ENCODE results near the gene COASY.

Gene COASY

DNA sequence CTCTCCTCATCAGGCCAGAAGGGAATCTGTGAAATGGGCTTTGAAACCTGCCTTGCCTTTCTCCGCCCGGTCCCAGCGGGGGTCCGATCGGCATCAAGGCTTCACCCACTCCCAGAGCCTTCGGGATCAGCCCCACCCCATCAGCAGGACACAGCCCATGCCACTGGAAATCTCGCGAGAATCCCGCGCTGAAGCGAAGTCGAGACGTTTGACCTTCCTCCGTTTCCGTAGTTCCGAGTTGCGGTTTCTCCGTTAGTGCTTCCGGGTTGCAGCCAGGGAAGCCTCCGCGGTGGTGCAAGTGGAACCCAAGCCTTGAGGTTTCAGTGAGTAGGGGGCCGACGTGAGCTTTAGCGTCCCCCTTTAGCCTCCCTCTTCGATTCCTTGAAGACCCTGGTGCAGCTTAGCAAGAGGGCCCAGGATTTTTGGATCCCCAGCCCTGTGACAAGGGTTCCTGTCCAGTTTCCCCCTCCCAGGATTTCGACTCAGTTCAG is at the start of gene COASY:
Gene COASY, plus strand, starts transcription at position 252 of the 491 bp plus-strand sequence. CDS start 475 bp downstream, outside the sequence.
- DNase-seq (ENCODE audit: low read depth) = peak; percentile 89

DNA sequence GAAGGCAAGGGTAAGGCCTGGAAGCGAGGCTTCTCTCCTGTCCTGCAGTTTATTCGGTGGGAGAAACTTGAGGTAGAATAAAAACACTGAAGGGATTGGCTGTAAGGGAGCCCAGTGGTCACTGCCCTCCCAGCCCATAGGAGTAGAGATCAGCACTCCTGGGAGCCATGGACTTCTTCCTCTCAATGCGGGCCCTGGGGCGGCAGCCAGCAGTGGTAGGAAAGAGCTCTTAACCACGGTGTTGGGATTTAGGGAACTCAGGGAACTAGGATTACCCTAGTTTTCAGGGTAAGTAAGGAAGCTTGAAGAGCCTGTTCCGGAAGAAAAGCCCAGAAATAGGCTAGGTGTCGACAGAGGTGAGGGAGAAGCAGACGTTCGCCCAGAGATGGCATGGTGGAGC is 49.7 kb upstream of the COASY start:
- no peak for DNase-seq (ENCODE audit: low read depth)

DNA sequence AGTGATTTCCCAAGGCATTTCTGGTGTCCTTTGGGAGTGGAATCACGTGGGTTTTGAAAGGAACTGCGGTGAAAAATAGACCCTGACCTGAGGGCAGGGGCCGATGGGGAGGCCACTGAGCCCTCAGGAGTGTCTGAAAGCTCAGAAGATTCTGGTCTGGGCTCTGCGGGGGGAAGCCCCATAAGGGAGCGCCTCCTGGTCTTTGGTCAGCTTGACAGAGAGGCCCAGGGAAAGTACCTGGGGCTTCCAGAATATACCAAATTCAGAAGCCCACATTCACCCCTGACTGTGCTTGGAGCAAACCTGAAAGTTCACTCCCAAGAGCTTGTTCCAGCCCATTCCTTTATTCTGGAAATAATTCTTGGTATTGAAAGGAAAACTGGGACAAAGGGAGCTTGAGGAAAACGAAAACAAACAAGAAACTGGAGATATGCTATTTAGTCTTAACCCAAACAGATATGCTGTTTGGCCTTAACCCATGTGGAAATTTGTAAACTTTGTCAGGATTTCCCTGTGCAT is 49.2 kb upstream of the COASY start:
- no peak for DNase-seq (ENCODE audit: low read depth)

DNA sequence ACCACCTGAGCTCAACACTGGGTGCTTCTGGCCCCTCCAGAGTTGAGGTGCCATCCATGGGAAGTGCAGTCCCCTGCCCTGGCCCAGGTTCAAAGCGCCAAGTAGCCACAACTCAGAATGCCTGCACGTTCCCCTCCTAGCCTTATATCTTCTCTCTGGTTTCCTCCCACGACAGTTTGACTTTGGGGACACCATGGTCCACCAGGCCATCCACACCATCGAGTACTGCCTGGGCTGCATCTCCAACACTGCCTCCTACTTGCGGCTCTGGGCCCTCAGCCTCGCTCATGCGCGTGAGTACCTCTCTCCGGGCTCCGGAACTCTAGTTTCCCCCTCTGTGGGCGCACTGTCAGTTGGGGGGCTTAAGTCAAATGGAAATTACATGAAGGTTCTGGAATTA is 48.3 kb upstream of the COASY start:
- no peak for DNase-seq (ENCODE audit: low read depth)

DNA sequence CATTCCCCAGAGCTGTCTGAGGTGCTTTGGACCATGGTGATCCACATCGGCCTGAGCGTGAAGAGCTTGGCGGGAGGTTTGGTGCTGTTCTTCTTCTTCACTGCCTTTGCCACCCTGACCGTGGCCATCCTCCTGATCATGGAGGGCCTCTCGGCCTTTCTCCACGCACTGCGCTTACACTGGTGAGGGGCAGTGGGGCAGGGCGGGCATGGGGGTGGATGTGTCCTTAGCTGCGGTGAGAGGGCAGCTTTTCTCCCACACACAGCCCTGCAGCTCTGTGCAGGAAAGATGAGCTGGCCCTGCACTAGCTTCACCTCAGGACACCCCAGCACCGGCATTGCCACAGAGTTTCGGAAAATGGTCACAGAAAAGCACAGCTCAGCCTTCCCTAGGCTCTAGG is 47.7 kb upstream of the COASY start:
- DNase-seq (ENCODE audit: low read depth) = no peak

DNA sequence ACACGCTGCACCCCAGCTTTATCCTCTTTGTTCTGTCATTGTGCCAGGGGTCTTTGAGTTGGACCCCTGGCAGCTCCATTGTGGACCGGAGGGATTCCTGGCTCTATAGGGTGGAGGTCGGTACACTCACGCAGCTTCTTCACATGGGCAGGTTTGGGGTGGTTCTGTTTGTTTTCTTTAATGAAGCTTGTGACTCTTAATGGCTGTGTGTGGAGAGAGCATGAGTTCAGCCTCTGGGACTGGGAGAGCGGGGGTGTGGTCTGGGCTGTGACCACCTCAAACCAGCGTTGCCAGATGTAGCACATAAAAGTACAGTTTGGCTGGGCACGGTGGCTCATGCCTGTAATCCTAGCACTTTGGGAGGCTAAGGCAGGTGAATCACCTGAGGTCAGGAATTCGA is 47.1 kb upstream of the COASY start:
- DNase-seq (ENCODE audit: low read depth) = no peak

DNA sequence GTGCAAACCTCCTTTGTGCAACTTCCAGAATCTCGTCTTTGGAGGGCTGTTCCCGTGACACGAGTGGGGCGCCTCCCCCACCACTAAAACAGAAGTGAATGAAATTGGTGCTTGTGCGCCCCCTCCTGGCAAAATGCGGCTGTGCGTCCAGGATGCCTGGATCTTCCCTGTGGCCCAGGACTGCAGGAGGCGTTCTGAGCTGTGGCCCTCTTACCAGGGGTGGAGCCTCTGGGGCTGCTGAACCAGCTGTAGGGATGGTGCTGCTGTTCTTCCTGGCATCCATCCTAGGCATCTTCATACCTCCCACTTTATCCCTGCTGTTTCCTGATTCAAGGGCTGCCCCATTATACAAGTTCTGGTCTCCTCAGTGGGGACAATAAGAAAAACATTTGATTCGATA is 44.4 kb upstream of the COASY start:
- DNase-seq (ENCODE audit: low read depth) = peak; percentile 70

DNA sequence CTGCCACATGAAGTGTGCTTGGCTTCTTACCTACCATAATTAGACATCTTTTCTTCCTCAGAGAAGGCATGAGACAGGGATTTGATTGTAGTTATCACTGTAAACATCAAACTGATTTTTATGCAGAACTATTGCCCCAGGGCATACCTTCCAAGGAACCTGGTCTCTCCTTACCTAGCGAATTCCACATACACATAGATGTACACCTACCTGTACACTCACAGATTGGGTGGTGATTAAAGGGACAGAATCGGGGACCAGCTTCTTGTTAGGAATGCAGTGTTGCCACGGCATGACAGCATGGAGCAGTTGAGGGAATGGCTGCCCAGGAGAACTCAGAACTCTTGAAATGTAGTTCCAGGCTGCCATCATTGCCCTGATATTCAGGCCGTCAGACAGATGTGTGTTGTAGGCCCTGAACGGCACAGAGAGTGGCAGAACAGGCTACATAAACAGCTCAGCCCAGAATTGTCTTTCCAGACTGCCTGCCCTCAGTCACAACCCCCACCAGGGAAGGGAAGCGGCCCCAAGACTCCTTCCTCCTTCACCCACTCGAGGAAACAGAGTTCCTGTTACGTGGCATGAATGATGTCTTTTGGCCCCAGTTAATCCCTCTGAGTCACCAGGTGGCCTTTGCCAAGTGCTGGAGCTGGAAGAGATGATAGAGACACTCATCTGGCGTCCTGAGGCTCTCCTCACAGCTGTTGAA is 43.7 kb upstream of the COASY start:
- DNase-seq (ENCODE audit: low read depth) = no peak

DNA sequence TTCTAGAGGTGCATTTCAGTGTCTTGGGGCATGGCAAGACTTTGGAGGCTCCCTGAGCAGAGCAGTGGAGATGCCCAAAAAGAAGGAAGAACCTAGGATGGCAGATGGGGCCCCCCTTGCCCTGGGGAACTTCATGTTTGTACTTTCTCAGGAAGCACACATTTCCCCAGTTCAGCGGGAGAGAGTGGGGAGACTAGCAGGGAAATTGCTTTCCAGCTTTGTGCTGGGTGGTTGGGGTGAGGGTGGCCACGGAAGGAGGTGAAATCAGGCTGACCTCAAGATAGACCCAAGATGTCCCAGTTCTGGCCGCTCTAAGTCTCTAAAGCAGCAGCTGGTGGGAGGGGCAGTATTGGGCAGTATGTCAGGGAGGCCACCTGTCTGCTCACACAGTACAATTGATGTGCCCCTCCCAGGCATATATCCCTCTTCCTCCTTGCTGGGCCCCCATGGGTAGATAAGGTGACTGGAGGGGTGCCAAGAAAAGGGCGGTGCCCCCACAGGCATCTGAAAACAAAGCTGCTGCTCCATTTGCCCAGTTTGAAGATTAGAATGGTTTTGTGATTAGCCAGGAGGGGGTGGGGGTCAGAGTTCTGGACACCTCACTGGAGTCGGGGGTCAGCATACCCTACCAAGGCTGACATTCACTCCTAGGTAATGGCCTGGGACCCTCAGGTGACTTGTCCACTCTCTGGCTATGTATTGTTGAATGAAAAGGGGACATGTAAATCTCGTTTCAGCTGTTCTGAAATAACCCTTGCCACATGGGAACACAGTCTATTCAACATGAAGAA is 43.0 kb upstream of the COASY start:
- no peak for DNase-seq (ENCODE audit: low read depth)

DNA sequence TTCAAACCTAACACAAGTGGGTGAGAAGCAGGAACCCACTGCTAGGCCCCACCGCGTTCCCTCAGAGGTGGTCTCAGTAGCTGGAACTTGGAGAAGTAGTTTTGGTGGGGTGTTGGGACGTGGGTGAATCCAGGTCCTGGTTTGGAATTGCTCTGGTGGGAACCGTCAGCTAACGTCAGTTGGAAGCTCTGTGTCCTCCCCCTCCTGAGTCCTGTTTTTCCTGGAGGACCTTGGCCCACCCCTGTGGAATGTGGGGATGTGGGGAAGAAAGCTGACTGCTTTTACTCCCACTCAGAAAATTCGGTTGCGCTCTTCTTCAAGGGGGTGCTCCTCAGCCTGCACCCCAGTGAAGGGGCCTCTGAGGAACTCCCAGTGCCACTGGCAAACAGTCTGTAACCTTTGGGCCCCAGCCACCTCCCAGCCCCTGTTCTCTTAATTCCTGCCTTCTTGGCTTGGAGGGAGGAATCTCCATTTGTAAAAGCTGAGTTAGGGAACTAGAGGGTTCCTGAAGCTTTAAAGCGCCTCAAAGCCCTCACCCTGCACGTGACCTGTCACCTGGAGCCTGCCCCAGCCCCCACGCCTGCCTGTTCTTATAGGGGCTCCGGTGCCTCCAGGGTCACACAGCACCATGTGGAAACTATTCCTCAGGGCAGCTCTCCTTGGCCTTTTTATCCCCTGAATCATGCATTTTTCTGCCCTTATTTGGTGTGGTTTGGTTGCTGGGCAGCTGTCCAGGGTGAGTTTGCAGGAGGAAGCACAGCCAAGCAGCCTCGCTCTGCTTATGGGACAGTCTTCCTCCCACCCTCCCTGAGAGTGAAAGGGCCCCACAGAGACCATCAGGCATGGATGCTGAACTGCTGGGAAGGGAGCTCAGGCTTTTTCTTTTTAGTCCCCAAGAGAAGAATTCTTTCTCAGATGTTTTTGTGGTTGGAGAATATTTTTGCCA is 42.1 kb upstream of the COASY start:
- no peak for DNase-seq (ENCODE audit: low read depth)

DNA sequence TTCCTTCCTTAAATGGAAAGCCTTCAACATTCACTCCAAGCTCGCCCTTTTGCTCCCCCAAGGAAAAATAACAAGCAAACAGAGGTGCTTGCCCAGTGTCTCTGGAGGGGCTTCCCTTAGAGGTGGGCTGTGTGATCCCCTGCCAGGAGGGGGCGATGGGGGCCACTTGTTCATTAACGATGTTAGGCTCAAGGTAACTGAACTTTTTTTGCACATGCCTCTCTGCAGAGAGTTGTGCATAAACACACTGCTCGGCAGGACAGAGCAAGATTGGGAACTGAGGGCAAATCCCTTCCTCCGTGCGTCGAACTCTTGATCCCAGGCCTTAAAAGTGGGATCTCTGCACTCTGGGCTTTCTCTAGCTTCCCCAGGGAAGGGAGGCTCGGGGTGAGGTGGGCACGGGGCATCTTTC is 41.4 kb upstream of the COASY start:
- no peak for DNase-seq (ENCODE audit: low read depth)

DNA sequence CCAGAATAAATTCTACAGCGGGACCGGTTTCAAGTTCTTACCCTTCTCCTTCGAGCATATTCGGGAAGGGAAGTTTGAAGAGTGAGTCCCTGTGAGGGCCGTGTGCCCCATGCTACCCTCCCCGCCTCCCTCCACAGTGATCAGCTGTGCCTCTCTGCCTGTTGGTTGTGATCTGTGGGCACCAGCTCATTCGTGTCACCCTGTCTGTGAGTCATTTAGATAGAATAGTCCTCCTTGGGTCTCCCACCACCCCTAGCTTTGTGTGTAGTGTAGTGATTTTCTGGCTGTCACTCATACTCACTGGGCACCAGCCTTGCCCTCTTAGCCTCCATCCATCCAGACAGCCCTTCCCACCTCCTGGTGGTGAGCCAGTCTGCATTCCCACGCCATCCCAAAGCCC is 40.9 kb upstream of the COASY start:
- DNase-seq (ENCODE audit: low read depth) = no peak

DNA sequence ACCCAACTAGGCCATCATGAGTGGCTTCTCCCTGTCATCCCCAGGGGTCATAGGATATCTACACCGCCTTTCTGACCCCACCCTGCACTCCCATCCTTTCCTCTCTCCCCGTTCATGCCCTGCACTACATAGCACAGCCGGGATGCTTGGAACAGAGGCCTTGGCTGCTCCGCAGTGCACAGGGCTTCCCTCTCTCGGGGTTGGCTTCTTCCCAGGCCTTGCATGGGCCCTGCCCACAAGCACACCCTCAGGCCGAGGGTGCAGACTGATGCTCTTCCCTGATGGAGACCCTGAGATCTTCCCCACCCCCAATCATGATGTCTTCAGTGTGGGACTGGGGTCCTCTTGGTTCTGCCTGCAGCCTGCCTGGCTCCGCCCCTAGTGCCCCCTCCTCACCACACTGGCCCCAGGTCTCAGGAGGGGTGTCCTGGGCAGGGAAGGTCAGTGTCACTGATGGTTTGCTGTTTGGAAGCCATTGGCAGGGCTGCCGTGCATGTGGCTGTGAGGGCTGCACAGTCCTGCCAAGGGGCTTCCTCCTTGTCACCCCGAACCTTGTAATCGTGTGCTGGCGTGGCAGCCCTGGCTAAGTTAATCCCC is 40.2 kb upstream of the COASY start:
- no peak for DNase-seq (ENCODE audit: low read depth)

DNA sequence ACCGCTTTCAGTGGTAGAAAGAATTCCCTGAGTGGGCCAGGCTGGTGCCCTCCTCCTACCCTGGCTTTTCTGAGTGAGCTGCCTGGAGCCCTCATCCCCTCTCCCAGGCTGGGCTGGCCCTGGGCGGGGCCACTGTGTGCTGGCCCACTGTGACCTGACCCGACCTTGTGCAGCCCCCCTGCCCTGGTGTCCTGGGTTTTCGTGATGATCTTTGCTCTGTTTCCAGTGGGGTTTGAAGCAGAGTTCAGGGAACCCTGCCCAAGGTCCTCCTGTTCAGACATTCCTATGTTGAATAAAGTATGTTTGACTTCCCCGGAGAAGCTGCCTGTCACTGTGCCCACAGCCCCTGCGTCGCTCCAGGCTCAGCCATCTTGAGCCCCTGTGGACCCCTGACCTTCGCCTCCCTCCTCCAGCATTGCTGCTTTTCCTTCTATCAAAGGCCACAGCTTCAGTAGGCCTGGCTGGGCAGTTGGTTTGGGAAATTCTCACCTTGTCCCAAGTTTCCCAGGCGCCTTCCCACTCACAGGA is 39.6 kb upstream of the COASY start:
- DNase-seq (ENCODE audit: low read depth) = no peak

DNA sequence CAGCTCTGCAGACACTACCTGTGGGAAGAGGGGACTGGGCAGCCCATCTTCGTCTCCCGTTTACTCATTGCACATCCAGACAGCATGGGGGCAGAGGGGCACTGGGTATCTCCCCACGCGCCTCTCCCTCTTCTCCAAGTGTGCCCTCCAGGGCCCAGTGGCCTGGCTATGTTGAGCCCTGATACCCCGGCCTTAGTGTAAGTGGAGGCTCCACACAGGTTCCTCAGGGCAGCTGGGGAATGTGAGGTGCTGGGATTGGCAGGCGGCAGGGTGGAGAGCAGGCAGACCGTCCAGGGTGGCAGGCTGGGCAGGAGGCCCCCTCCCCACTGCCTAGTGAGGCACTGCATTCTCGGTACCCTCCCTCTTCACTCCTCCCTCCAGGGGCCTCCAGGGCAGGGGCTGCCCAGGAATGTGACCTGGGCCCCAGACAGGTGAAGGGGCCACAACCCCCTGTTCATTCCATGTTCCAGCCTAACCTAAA is 39.1 kb upstream of the COASY start:
- DNase-seq (ENCODE audit: low read depth) = no peak

DNA sequence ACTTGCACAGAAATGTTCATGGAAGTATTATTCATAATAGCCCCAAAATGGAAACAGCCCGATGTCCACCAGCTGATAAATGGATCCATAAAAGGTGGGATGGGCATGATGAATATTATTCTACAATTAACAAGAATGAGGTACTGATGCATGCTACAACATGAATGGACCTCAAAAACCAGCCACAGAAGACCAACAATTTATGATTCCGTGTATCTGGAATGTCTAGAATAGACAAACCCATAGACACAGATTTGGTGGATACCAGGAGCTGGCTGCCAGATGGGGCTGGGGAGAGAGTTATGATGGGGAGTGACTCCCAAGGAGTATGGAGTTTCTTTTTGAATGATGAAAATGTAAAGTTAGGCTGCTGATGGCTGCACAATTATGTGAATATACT is 36.7 kb upstream of the COASY start:
- DNase-seq (ENCODE audit: low read depth) = no peak

DNA sequence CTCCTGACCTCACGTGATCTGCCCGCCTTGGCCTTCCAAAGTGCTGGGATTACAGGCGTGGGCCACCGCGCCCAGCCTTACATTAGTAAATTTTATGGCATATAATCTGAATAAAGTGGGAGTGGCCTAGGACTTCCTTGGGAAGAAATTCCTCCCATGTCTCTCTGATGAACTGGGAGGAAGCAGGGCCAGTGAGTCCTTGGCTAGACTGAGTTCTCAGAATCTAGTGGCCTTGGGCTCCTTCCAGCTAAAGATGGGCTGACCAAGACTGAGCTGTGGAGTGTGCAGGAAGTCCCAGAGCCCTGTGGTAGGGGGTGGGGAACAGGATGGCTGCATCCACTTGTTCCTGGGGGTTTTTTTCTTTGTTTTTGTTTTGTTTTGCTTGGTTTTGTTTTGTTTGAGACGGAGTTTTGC is 35.9 kb upstream of the COASY start:
- DNase-seq (ENCODE audit: low read depth) = no peak

DNA sequence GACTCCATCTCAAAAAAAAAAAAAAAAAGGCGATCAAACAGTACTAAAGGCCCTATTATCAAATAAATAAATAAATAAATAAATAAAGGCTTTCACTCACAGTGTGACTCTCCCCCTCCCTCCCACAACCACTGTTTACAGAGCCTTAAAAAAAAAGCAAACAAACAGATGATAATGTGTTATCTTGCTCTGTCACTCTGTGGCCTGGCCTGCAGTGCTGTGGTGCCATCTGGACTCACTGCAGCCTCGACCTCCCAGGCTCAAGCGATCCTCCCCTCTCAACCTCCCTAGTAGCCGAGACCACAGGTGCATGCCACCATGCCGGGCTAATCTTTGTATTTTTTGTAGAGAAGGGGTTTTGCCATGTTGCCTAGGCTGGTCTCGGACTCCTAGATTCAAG is 34.0 kb upstream of the COASY start:
- no peak for DNase-seq (ENCODE audit: low read depth)

DNA sequence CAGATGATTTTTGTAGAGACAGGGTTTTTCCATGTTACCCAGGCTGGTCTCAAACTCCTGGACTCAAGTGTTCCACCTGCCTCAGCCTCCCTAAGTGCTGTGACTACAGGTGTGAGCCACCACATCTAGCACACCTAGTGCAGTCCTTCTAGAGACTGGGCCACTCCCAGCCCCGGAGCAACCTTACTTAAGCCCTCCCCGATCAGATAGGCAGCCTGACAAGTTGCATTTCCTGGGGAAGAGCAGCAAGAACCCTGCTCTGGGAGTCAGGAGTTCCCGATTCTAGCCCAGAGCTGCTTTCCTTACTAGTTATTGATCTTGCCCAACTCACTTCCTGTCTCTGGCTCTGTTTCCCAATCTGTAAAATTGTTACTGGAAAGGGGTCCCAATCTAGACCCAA is 32.9 kb upstream of the COASY start:
- DNase-seq (ENCODE audit: low read depth) = no peak

DNA sequence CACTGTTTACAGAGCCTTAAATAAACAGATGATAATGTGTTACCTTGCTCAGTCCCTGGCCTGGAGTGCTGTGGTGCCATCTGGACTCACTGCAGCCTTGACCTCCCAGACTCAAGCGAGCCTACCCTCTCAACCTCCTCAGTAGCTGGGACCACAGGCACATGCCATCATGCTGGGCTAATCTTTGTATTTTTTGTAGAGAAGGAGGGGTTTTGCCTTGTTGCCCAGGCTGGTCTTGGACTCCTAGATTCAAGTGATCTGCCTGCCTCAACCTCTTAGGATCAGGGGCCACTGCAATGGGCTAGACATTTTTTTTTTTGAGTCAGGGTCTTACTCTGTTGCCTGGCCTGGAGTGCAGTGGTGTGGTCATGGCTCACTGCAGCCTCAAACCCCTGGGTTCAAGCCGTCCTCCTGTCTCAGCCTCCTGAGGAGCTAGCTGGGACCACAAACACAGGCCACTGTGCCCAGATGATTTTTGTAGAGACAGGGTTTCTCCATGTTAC is 30.9 kb upstream of the COASY start:
- no peak for DNase-seq (ENCODE audit: low read depth)
